Esophagus muscularis mucosa (tissue), 4 donors: ENCODE results near the gene ZNF880.

Source experiments
- CTCF ChIP-seq, 3 experiments: fragments of 200-600 bp in 2 of 3; fragments of 450-650 bp in 1 of 3; sonication (generic) in 2 of 3; IDR thresholded peaks; one replicate each; pipeline ENCODE4 v1.5.1; 2017 to 2019; ENCODE audit warnings: antibody characterized with exemption in 3 of 3, mild to moderate bottlenecking in 2 of 3, moderate library complexity in 1 of 3
- EP300 ChIP-seq: sonication (generic); formaldehyde crosslinking; IDR thresholded peaks from one replicate; pipeline ENCODE4 v1.6.1; 2017; ENCODE audit warnings: antibody characterized with exemption
- POLR2A ChIP-seq: fragments of 450-650 bp; IDR thresholded peaks from one replicate; pipeline ENCODE4 v1.6.1; 2017; ENCODE audit warnings: antibody characterized with exemption, moderate library complexity, mild to moderate bottlenecking, low read depth
- POLR2AphosphoS5 ChIP-seq, 2 donors: sonication (generic); formaldehyde crosslinking; IDR thresholded peaks; one replicate each; pipeline ENCODE4 v1.6.1; 2017; ENCODE audit warnings: antibody characterized with exemption in 2 of 2

GRCh38 chr19:52428937-52429336 lies 59.2 kb downstream of the ZNF880 start, which contains the start of gene ZNF534:
- TF ChIP-seq EP300: no peak
- TF ChIP-seq CTCF (IDR thresholded peaks at IDR 0.05): no peak
- TF ChIP-seq POLR2A: no peak
- TF ChIP-seq POLR2AphosphoS5 (IDR thresholded peaks at IDR 0.05): no peak
